ENCODE results near the gene MRPL53.

Gene MRPL53

GRCh38 chr2:74507145-74507925 lies 34.9 kb upstream of the MRPL53 start, which contains the start of gene PCGF1:
Gene PCGF1, minus strand, starts transcription at chr2:74507695. Its CDS starts 27 bp downstream, at chr2:74507668.
- TF ChIP-seq SUZ12 (IDR thresholded peaks at IDR 0.05) = no peak
- no peak for TF ChIP-seq PKNOX1 (IDR thresholded peaks at IDR 0.05)
- no peak for TF ChIP-seq CTBP1 (IDR thresholded peaks at IDR 0.05; ENCODE audit: borderline replicate concordance)
- TF ChIP-seq SP1 (IDR thresholded peaks at IDR 0.05) = no peak
- no peak for TF ChIP-seq ZNF384 (IDR thresholded peaks at IDR 0.05)
- TF ChIP-seq L3MBTL2 (conservative IDR thresholded peaks at IDR 0.05) = peak; percentile 61
- TF ChIP-seq FOXA1 (IDR thresholded peaks at IDR 0.05) = no peak
- no peak for TF ChIP-seq LEF1 (IDR thresholded peaks at IDR 0.05; ENCODE audit: borderline replicate concordance)
- 0 out of 2 replicates have a peak, but pooled peaks have one; percentile 33 for TF ChIP-seq FOXM1 (IDR thresholded peaks at IDR 0.05; ENCODE audit: borderline replicate concordance)
- TF ChIP-seq BHLHE40 (IDR thresholded peaks at IDR 0.05; ENCODE audit: borderline replicate concordance) = no peak
- no peak for TF ChIP-seq NFRKB (IDR thresholded peaks at IDR 0.05)
- TF ChIP-seq HDGF (IDR thresholded peaks at IDR 0.05; ENCODE audit: borderline replicate concordance) = no peak
- TF ChIP-seq FOXK2 (IDR thresholded peaks at IDR 0.05) = no peak
- no peak for TF ChIP-seq TARDBP (IDR thresholded peaks at IDR 0.05)
- peak; percentile 87 for TF ChIP-seq ELF4 (IDR thresholded peaks at IDR 0.05)
- TF ChIP-seq ARNT (IDR thresholded peaks at IDR 0.05) = no peak
- peak; percentile 97 for DNase-seq (ENCODE audit: extremely low spot score)
- CTCF ChIA-PET = interaction anchor here (0.6 to 1.5 kb wide), 2 partner anchors 25 to 52 kb away, joined by 3 read pairs; no protein-coding TSS in a partner anchor
- POLR2A ChIA-PET = interaction anchor here (1.0 to 6.4 kb wide), 18 partner anchors 9 to 116 kb away, joined by 3 to 70 read pairs (median 4); partner anchors contain the start of genes AUP1, CCDC142, DQX1 and HTRA2

DNA sequence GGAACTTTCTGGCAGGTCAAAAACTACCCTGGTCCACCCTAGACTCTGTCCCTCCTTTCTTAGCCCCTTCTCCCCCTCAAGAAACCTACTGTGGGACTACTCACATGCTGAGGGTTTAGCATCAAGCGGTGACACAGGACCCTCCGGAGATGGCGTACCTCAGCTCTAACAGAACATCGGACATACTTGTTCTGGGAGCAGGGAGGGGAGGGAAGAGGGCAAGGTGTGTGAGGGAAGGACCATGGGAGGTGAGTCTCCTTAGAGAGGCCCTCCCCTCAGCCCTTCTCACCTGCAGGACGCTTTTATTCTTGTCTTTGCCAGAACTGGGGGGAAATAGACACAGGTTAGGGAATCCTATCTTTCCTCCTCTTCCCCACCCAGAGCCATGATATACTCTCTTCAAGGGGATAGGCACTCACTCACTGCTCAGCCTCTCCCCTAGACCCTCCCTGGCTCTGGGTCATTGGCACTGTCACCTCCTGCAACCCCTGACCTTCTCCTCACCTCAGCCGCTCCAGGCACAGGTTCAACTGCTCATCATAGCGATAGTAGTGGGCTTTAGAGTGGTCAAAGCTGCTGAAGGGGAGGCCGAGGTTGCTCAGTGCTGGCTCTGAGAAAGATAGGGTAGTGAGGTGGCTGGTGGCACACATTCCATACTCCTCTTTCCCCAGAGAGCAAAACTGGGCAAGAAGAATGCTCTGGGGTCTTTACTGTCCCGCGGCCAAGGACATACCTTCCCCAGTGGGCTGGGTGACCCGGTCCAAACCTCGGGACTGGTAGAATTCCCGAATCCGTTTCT lies 33.2 kb upstream of the MRPL53 start:
- no peak for TF ChIP-seq FOXK2 (IDR thresholded peaks at IDR 0.05)
- TF ChIP-seq ZNF384 (IDR thresholded peaks at IDR 0.05) = no peak
- TF ChIP-seq TARDBP (IDR thresholded peaks at IDR 0.05) = no peak
- TF ChIP-seq ELF4 (IDR thresholded peaks at IDR 0.05) = no peak
- no peak for TF ChIP-seq L3MBTL2 (conservative IDR thresholded peaks at IDR 0.05)
- TF ChIP-seq BHLHE40 (IDR thresholded peaks at IDR 0.05; ENCODE audit: borderline replicate concordance) = no peak
- no peak for TF ChIP-seq HDGF (IDR thresholded peaks at IDR 0.05; ENCODE audit: borderline replicate concordance)
- no peak for TF ChIP-seq ARNT (IDR thresholded peaks at IDR 0.05)
- no peak for TF ChIP-seq FOXM1 (IDR thresholded peaks at IDR 0.05; ENCODE audit: borderline replicate concordance)
- TF ChIP-seq CTBP1 (IDR thresholded peaks at IDR 0.05; ENCODE audit: borderline replicate concordance) = no peak
- TF ChIP-seq LEF1 (IDR thresholded peaks at IDR 0.05; ENCODE audit: borderline replicate concordance) = no peak
- no peak for TF ChIP-seq SP1 (IDR thresholded peaks at IDR 0.05)
- TF ChIP-seq NFRKB (IDR thresholded peaks at IDR 0.05) = no peak
- no peak for TF ChIP-seq PKNOX1 (IDR thresholded peaks at IDR 0.05)
- TF ChIP-seq FOXA1 (IDR thresholded peaks at IDR 0.05) = no peak
- no peak for TF ChIP-seq SUZ12 (IDR thresholded peaks at IDR 0.05)
- ChIA-PET POLR2A (interaction anchor here (6.4 kb wide), 1 partner anchor 23 kb away, joined by 70 read pairs; the partner anchor contains the start of genes AUP1, DQX1 and HTRA2), CTCF (no interaction called here)
- DNase-seq (ENCODE audit: extremely low spot score) = no peak

DNA sequence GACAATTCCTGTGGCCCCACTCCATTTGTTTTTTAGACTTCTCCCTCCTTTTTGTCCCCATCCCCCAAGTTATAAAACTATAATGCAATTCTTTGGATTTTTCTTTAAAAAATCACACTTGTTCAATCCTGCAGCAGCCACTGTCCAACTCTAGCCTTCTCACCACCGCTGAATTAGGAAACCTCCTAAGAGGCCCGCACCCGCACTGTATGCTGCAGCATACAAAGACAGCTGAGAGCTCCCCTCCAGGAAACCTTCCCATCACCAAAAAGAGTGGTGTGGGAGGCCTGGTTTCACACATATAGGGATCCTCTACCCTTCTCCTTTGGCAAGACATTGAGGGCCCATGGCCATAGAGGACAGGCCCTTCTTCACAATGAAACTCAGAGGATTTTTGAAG lies 32.1 kb upstream of the MRPL53 start:
- POLR2A ChIA-PET = interaction anchor here (1.1 kb wide), 1 partner anchor 44 kb away, joined by 4 read pairs; no protein-coding TSS in a partner anchor
- no peak for DNase-seq (ENCODE audit: extremely low spot score)
- CTCF ChIA-PET = interaction anchor here (0.6 kb wide), 1 partner anchor 40 kb away, joined by 4 read pairs; no protein-coding TSS in a partner anchor
- TF ChIP-seq ARNT (IDR thresholded peaks at IDR 0.05) = no peak
- no peak for TF ChIP-seq HDGF (IDR thresholded peaks at IDR 0.05; ENCODE audit: borderline replicate concordance)
- no peak for TF ChIP-seq SP1 (IDR thresholded peaks at IDR 0.05)
- TF ChIP-seq FOXM1 (IDR thresholded peaks at IDR 0.05; ENCODE audit: borderline replicate concordance) = no peak
- TF ChIP-seq BHLHE40 (IDR thresholded peaks at IDR 0.05; ENCODE audit: borderline replicate concordance) = no peak
- TF ChIP-seq NFRKB (IDR thresholded peaks at IDR 0.05) = no peak
- TF ChIP-seq FOXK2 (IDR thresholded peaks at IDR 0.05) = no peak

DNA sequence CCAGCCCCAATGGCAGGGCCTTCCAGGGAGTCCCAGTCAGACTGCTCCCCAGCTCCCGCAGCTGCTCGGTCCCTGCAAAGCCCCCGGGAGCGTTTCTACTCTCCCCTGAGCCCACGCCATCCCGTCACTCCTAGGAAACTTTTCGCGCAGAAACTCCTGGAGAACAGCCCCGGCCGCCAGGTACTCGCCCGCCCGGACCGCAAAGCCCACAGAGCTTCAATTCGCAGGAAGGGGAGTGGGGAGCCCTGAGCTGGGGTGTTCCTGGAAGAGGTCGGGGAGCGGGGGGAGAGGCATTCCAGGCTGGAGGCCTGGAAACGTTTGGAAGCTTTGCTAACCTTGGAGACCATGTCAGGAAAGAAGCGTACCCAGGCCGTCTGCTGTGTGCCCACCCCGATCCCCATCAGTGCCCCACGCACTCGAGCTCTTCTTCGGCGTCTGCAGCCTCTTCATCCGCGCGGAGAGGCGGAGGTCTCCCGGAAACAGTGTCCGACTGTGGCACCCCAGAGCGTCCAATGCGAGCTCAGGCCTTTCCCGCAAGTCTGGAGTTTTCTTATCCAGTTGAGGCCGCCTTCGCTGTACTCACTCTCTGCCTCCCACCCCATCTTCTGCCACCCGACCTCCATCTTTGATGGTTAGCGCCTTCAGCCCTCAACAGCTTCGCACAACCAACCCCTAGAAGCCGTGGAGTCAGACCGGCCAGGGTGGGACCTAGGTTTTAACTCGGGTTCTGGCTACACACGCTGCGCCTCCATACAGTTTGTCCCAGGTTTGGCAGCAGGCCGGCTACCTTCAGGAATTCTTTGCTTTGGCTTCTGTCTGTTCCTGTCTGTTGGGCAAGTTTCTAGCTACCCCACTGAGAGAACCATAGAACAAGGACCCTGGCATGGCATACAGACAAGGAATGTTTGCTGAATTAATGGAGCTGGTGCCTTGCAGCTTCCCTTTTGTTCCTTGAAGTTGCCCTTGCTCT lies 31.3 kb upstream of the MRPL53 start:
- CTCF ChIA-PET = interaction anchor here (0.6 to 1.4 kb wide), 2 partner anchors 21 to 41 kb away, joined by 4 to 6 read pairs; partner anchors contain the start of genes CCDC142 and TTC31
- POLR2A ChIA-PET = interaction anchor here (0.8 to 1.5 kb wide), 5 partner anchors 10 to 45 kb away, joined by 3 to 6 read pairs (median 4); partner anchors contain the start of genes MRPL53, TTC31 and WBP1
- TF ChIP-seq L3MBTL2 (conservative IDR thresholded peaks at IDR 0.05) (no peak), FOXK2 (IDR thresholded peaks at IDR 0.05) (no peak), ELF4 (IDR thresholded peaks at IDR 0.05) (no peak), FOXA1 (IDR thresholded peaks at IDR 0.05) (no peak)
- DNase-seq (ENCODE audit: extremely low spot score) = no peak
